GM12878 (cell line): Measurements from ENCODE around the gene SLC25A30. TPM values are rescaled to one million over a fixed set of nuclear protein-coding genes. Genes with fewer than 3 reads are reported as not detected.
A peak's percentile ranks its signal among the peaks of the same experiment; 100 is the strongest.

Experiments
- ATAC-seq: fragments of 200-7000 bp; cut with Tn5 transposase; 3 replicates; pipeline ENCODE4 v1.9.1; 2020; ENCODE audit warnings: mild to moderate bottlenecking, moderate library complexity
- BruUV-seq: library from RNA; stranded (reverse); fragments of 400-500 nt; replicated peaks from 2 replicates; lab custom pipeline; 2021; lab: Mats Ljungman, UMichigan
- CTCF ChIA-PET: fragments of 300-600 bp; sonication (Branson Sonifier 250); formaldehyde crosslinking; extraction: SDS; loops from one replicate; lab custom pipeline; 2021; ENCODE audit warnings: inconsistent platforms; lab: Yijun Ruan, JAX
- POLR2A ChIA-PET: fragments of 350-600 bp; formaldehyde crosslinking; extraction: SDS; loops from one replicate; lab custom pipeline; 2021; ENCODE audit warnings: inconsistent platforms; lab: Charles Lee
- RAD21 ChIA-PET: fragments of 300-600 bp; sonication (Branson Sonifier 250); formaldehyde crosslinking; loops from one replicate; lab custom pipeline; 2023; ENCODE audit warnings: antibody characterized with exemption; ENCODE audit not compliant: unreplicated experiment; lab: Charles Lee
- SMC1A ChIA-PET: fragments of 300-600 bp; sonication (Branson Sonifier 250); formaldehyde crosslinking; loops from one replicate; lab custom pipeline; 2023; ENCODE audit not compliant: unreplicated experiment, uncharacterized antibody; lab: Charles Lee
- DNase-seq: peaks from one replicate; pipeline ENCODE4 v3.0.0-alpha.2; 2011; ENCODE audit warnings: low read depth, low spot score
- FAIRE-seq: peaks from 3 replicates; lab custom pipeline; 2011; peaks lifted over from hg19 to GRCh38; lab: Jason Lieb, UNC
- H2AFZ ChIP-seq: 2 replicates; pipeline ENCODE4 v1.6.0; 2011; ENCODE audit warnings: low read depth, low read length, control low read depth; ENCODE audit not compliant: control insufficient read depth
- H3K27ac ChIP-seq: 2 replicates; pipeline ENCODE4 v1.5.1; 2011; ENCODE audit warnings: control low read depth; ENCODE audit not compliant: control insufficient read depth, insufficient read depth
- H3K27me3 ChIP-seq, 2 experiments: replicated peaks in 1 of 2; 2 replicates each; pipeline versions ENCODE4 v1.6.0 to v1.6.1; 2011; ENCODE audit warnings: low read length in 1 of 2; ENCODE audit not compliant: control insufficient read depth in 2 of 2, insufficient read depth in 2 of 2
- H3K36me3 ChIP-seq, 2 experiments: 2 replicates each; pipeline ENCODE4 v1.5.1; 2011; ENCODE audit warnings: low read length in 1 of 2; ENCODE audit not compliant: control insufficient read depth in 2 of 2, insufficient read depth in 2 of 2
- H3K4me1 ChIP-seq: 2 replicates; pipeline ENCODE4 v1.6.1; 2011; ENCODE audit warnings: mild to moderate bottlenecking, low read length, moderate library complexity, mixed read lengths; ENCODE audit not compliant: control insufficient read depth, insufficient read depth
- H3K4me2 ChIP-seq: 2 replicates; pipeline ENCODE4 v1.6.0; 2011; ENCODE audit warnings: control low read depth; ENCODE audit not compliant: control insufficient read depth, insufficient read depth
- H3K4me3 ChIP-seq: fragments of 200-600 bp; sonication (generic); 2 replicates; pipeline ENCODE4 v1.5.1; 2016
- H3K79me2 ChIP-seq: 2 replicates; pipeline ENCODE4 v1.6.0; 2011; ENCODE audit warnings: low read length; ENCODE audit not compliant: control insufficient read depth, insufficient read depth
- H3K9ac ChIP-seq: 2 replicates; pipeline ENCODE4 v1.8.0; 2011; ENCODE audit warnings: low read length, control low read depth, mixed read lengths; ENCODE audit not compliant: control insufficient read depth, insufficient read depth
- H3K9me3 ChIP-seq: replicated peaks from 3 replicates; pipeline ENCODE4 v1.5.1; 2011; ENCODE audit warnings: mild to moderate bottlenecking, low read length; ENCODE audit not compliant: control insufficient read depth, insufficient read depth
- H4K20me1 ChIP-seq: 2 replicates; pipeline ENCODE4 v1.6.0; 2011; ENCODE audit not compliant: control insufficient read depth, insufficient read depth
- IRF4 ChIP-seq: IDR thresholded peaks from 2 replicates; pipeline ENCODE4 v1.6.1; 2011; ENCODE audit warnings: low read depth, low read length
- NFYB ChIP-seq: IDR thresholded peaks from 2 replicates; pipeline ENCODE4 v1.6.1; 2011; ENCODE audit warnings: low read depth, mild to moderate bottlenecking, low read length, improper control_type of control experiment, moderate library complexity; ENCODE audit not compliant: insufficient read depth
- RFX5 ChIP-seq: IDR thresholded peaks from 2 replicates; pipeline ENCODE4 v1.6.1; 2011; ENCODE audit warnings: low read depth, low read length, improper control_type of control experiment
- SMARCA5 ChIP-seq: fragments of 450-650 bp; IDR thresholded peaks from 2 replicates; pipeline ENCODE4 v1.6.1; 2017; ENCODE audit warnings: mild to moderate bottlenecking
- SMC3 ChIP-seq: IDR thresholded peaks from 2 replicates; pipeline ENCODE4 v1.6.1; 2011; ENCODE audit warnings: low read length, improper control_type of control experiment, borderline replicate concordance
- SPI1 ChIP-seq: IDR thresholded peaks from 2 replicates; pipeline ENCODE4 v1.6.1; 2011; ENCODE audit warnings: low read depth, mild to moderate bottlenecking, low read length, moderate library complexity, borderline replicate concordance; ENCODE audit not compliant: insufficient read depth
- SRF ChIP-seq, 2 experiments: IDR thresholded peaks; 2 replicates each; pipeline ENCODE4 v1.6.1; 2011; ENCODE audit warnings: low read depth in 2 of 2, low read length in 2 of 2, mild to moderate bottlenecking in 1 of 2, moderate library complexity in 1 of 2
- ZBTB11 ChIP-seq: fragments of 450-650 bp; formaldehyde crosslinking; IDR thresholded peaks from 2 replicates; pipeline ENCODE4 v1.5.0; 2022; ENCODE audit warnings: mild to moderate bottlenecking, missing genetic modification characterization
- WGBS: methylation state at CpG from one replicate; pipeline ENCODE4 v1.1.6; 2016; ENCODE audit warnings: low lambda C conversion rate; ENCODE audit not compliant: insufficient replicate concordance, insufficient coverage; ENCODE audit errors: missing lambda C conversion rate; 5-methylcytosine and 5-hydroxymethylcytosine counted together
- in situ Hi-C: fragments of 300-500 bp; cut with MboI; formaldehyde crosslinking; loops from 9 replicates; pipeline ENCODE4 v1.14.3; 2018; ENCODE audit warnings: mixed read lengths
- intact Hi-C: fragments of 100-400 bp; cut with micrococcal nuclease; formaldehyde crosslinking; loops from one replicate; pipeline ENCODE4 v1.14.2; 2022; ENCODE audit not compliant: unreplicated experiment
- polyA plus RNA-seq, 11 experiments: library from polyadenylated mRNA; depleted of rRNA in 4 of 11; unstranded in 6 of 11; stranded (reverse) in 5 of 11; fragments of >200 nt; fragmentation: Nextera tagmentation in 4 of 11; fragmentation: Illumina TruSeq in 1 of 11; extraction: Ambion mirVana in 4 of 11; extraction: Trizol in 1 of 11; gene quantifications; 1 replicate in 1 of 11; 2 replicates in 10 of 11; pipeline versions ENCODE4 v1.2.1 to v1.2.3, GENCODE V29; 2011 to 2016; ENCODE audit warnings: inconsistent platforms in 2 of 11, missing spikeins in 2 of 11, low read depth in 1 of 11
- total RNA-seq, 4 experiments: library from RNA; depleted of rRNA in 3 of 4; stranded (reverse); fragments of >200 nt in 3 of 4; fragmentation: Illumina TruSeq in 1 of 4; extraction: Trizol in 1 of 4; gene quantifications; 2 replicates each; pipeline versions ENCODE4 v1.2.1 to v1.2.3, GENCODE V29; 2013 to 2021
- TF ChIP-seq, protein P1 (sequence below): IDR thresholded peaks from 2 replicates; pipeline ENCODE4 v1.6.1; 2011; ENCODE audit warnings: borderline replicate concordance, low read depth, mild to moderate bottlenecking, moderate library complexity, low read length; ENCODE audit not compliant: insufficient read depth, poor library complexity, severe bottlenecking

The SLC25A30 gene
- total and polyA plus RNA-seq, 10 of the 15 experiments (the other 5 are each of a cell fraction or from before 2014, with no cell fraction given) = 2.4 to 18.0 (median 8.9) TPM

DNA sequence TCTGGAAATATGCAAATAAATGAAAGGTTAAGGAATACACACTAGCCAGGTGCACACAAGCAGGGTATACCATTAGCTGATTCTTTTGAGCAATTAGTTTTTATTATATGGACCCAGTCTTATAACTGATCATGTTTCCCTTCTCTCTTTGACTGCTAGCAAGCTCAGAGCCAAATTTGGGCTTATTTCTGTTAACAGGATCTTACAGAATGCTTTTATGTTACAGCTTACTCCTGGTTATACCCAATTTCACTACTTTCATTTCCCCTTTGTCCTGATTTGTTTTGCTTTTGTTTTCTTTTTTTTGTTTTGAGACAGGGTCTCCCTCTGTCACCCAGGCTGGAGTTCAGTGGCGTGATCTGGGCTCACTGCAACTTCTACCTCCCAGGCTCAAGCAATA is 64.3 kb downstream of the SLC25A30 start:
- in situ Hi-C loops = no loop called here
- ChIA-PET RAD21 (interaction anchor here (0.6 kb wide), 1 partner anchor 184 kb away, joined by 3 read pairs; no protein-coding TSS in a partner anchor), POLR2A (interaction anchor here (0.9 to 3.8 kb wide), 2 partner anchors 9 to 12 kb away, joined by 3 to 13 read pairs; partner anchors contain the start of gene TPT1)
- Histone ChIP-seq H3K27ac (peak overlapping the region; percentile 18; the same call in 1 of the 2 replicates), H3K4me3 (no peak overlapping the region), H3K36me3 (peaks cover 0 to 8% of the 10 kb centered on the region in 2 experiments; a peak in 1 of 4 replicates), H2AFZ (no peak overlapping the region)
- no peak for DNase-seq
- TF ChIP-seq SMC3 = no peak
- TF ChIP-seq SRF (IDR thresholded peaks at IDR 0.05; ENCODE audit: low read depth in 2 of 2, low read length in 2 of 2) = peak; percentile 81 to 96
- no peak for TF ChIP-seq NFYB
- peak; percentile 28; the same call in 1 of the 2 replicates for TF ChIP-seq IRF4
- TF ChIP-seq SPI1 = peak; percentile 76
- peak; percentile 25; the same call in 1 of the 2 replicates for TF ChIP-seq SMARCA5
- TF ChIP-seq, all 136 proteins: peak for 4
- Histone ChIP-seq H3K4me2 (peak overlapping the region; percentile 33; the same call in 1 of the 2 replicates), H3K4me1 (peaks cover 13% of the 10 kb centered on the region), H4K20me1 (no peaks in the 10 kb centered on the region), H3K79me2 (no peaks in the 10 kb centered on the region), H3K27me3 (no peaks in the 10 kb centered on the region), H3K9ac (no peak overlapping the region), H3K9me3 (no peaks in the 10 kb centered on the region)
- SMC1A ChIA-PET = interaction anchor here (0.7 to 1.4 kb wide), 5 partner anchors 12 to 83 kb away, joined by 3 to 7 read pairs (median 3); partner anchors contain the start of gene TPT1
- CTCF ChIA-PET = interaction anchor here (1.4 to 1.6 kb wide), 2 partner anchors 15 to 17 kb away, joined by 3 to 4 read pairs; no protein-coding TSS in a partner anchor
- BruUV-seq = no TSS peak
- intact Hi-C loops = no loop called here
- ATAC-seq = peak; percentile 94
- FAIRE-seq = peak; percentile 27
- 100% methylated on average over 1 of the region's 1 CpG for WGBS

DNA sequence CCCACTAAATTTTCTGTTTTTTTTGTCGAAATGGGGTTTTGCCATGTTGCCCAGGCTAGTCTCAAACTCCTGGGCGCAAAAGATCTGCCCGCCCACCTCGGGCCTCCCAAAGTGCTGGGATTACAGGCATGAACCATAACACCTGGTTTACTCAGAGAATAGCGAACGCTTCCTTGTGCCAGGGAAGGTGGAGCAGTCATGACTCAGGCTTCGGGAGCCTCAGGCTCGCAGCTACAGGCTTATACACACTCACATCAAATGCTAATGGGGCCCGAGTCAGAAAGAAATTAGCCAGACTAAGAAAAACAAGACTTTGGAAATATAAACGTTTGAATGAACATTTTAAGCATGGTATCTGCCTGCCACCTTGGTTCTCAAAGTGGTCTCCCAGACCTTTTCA is 66.1 kb downstream of the SLC25A30 start:
- BruUV-seq = no TSS peak
- Histone ChIP-seq H3K27ac (no peak overlapping the region), H3K4me1 (peaks cover 8% of the 10 kb centered on the region), H3K27me3 (no peaks in the 10 kb centered on the region), H3K4me3 (no peak overlapping the region), H3K9ac (no peak overlapping the region), H3K9me3 (no peaks in the 10 kb centered on the region), H3K79me2 (no peaks in the 10 kb centered on the region), H3K36me3 (peaks cover 0 to 11% of the 10 kb centered on the region in 2 experiments; a peak in 1 of 4 replicates), H4K20me1 (no peaks in the 10 kb centered on the region), H3K4me2 (no peak overlapping the region), H2AFZ (no peak overlapping the region)
- DNase-seq (no peak), FAIRE-seq (no peak), ATAC-seq (no peak)
- intact Hi-C loops (no loop called here), in situ Hi-C loops (no loop called here)
- ChIA-PET RAD21 (no interaction called here), SMC1A (no interaction called here), CTCF (interaction anchor here (0.6 to 1.3 kb wide), 2 partner anchors 18 to 150 kb away, joined by 3 to 5 read pairs; no protein-coding TSS in a partner anchor), POLR2A (interaction anchor here (3.8 kb wide), 1 partner anchor 10 kb away, joined by 13 read pairs; the partner anchor contains the start of gene TPT1)
- 93% methylated on average over 10 of the region's 10 CpGs for WGBS
- no peak for TF ChIP-seq ZBTB11 (CRISPR knock-in tag)
- no peak for TF ChIP-seq RFX5
- no peak for TF ChIP-seq SMARCA5
- TF ChIP-seq, protein P1, sequence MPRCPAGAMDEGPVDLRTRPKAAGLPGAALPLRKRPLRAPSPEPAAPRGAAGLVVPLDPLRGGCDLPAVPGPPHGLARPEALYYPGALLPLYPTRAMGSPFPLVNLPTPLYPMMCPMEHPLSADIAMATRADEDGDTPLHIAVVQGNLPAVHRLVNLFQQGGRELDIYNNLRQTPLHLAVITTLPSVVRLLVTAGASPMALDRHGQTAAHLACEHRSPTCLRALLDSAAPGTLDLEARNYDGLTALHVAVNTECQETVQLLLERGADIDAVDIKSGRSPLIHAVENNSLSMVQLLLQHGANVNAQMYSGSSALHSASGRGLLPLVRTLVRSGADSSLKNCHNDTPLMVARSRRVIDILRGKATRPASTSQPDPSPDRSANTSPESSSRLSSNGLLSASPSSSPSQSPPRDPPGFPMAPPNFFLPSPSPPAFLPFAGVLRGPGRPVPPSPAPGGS = peak; percentile 70
